Measurements from ENCODE around the gene SLC2A4RG. TPM values are rescaled to one million over a fixed set of nuclear protein-coding genes. Genes with fewer than 3 reads are reported as not detected.

Gene SLC2A4RG
- polyA plus RNA-seq, 1 of the 3 experiments (the other 2 are of a cell fraction), result 90.9 TPM

DNA sequence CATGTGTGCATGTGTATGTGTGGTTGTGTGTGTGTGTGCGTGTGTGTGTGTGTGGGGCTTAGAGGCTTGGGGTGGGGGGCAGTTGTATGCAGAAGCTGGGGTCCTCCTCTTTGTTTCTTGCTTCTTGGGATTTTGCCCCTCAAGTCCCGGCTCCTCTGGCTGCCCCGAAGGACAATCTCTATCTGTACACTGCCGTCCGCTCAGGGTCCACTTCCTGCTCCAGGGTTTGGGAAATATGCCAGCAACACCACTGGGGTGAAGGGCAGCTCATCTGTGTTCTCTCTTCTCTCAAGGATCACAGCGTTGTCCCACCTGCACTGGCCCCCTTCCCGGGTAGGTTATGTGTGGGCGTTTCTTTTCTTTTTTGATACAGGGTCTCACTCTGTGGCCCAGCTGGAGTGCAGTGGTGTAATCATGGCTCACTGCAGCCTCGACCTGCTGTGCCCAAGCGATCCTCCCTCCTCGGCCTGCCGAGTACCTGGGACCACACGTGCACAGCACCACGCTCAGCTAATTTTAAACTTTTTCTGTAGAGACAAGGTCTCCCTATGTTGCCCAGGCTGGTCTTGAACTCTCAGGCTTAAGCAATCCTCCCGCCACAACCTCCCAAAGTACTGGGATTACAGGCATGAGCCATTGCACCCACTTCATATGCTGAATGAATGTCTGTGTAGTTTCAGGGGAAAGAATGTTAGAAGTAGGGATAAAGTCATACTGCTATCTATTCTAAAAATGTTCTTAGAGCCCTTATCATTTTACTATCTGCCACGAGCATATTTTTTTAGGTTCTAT lies 25.7 kb downstream of the SLC2A4RG start:
- no peaks in the 10 kb centered on the region for H3K27me3 ChIP-seq (ENCODE audit: insufficient read depth)
- H3K4me3 ChIP-seq (ENCODE audit: low read depth in 2 of 2, low read length in 1 of 2), result no peak overlapping the region
- no peak for DNase-seq
- 73% methylated on average over 15 of the region's 16 CpGs for WGBS (ENCODE audit: low lambda C conversion rate)
- no peaks in the 10 kb centered on the region for H3K4me1 ChIP-seq (ENCODE audit: control insufficient read depth in 1 of 2, insufficient read depth in 2 of 2, low read depth in 1 of 2, low read length in 1 of 2)
- no peaks in the 10 kb centered on the region for H3K36me3 ChIP-seq (replicated peaks in 1 of 2; ENCODE audit: control insufficient read depth in 1 of 2, insufficient read depth in 2 of 2, low read length in 1 of 2)
- H3K9ac ChIP-seq, result no peak overlapping the region
- no peaks in the 10 kb centered on the region for H3K9me3 ChIP-seq
- ChIA-PET CTCF (interaction anchor here (1.5 to 10.0 kb wide), 2 partner anchors 9 to 208 kb away, joined by 5 to 68 read pairs; no protein-coding TSS in a partner anchor), POLR2A (no interaction called here)
- no peak overlapping the region for H3K27ac ChIP-seq (ENCODE audit: low read depth in 2 of 2, low read length in 1 of 2)
- H4K20me1 ChIP-seq (ENCODE audit: insufficient read depth), result no peaks in the 10 kb centered on the region
- H3K4me2 ChIP-seq, result no peak overlapping the region
- H3K9me2 ChIP-seq, result no peaks in the 10 kb centered on the region
- no peak for TF ChIP-seq POLR2AphosphoS5 (IDR thresholded peaks at IDR 0.05; ENCODE audit: low read depth, low read length)
- H3K79me2 ChIP-seq (ENCODE audit: insufficient read depth), result no peaks in the 10 kb centered on the region
- H2AFZ ChIP-seq (ENCODE audit: low read depth), result no peak overlapping the region
- H3F3A ChIP-seq (replicated peaks; ENCODE audit: insufficient read depth), result no peaks in the 10 kb centered on the region

DNA sequence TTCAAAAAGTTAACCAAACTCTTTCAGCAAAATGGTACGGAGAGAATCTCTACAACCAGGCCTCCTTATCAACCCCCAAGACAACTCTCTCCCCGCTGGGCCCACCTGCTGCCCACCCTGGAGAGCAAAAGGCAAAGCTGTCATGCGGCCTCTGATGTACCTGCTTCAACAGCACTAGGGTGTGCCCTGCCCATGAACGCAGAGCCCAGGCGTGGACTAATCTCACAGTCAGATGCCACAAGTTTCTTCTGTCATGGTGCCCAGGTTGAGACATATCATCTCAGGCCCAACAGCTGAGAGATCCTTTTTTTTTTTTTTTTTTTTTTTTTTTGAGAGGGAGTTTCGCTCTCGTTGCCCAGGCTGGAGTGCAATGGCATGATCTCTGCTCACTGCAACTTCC lies 26.3 kb downstream of the SLC2A4RG start:
- Histone ChIP-seq H3K4me1 (ENCODE audit: control insufficient read depth in 1 of 2, insufficient read depth in 2 of 2, low read depth in 1 of 2, low read length in 1 of 2) (no peaks in the 10 kb centered on the region), H3K4me2 (no peak overlapping the region), H3K36me3 (replicated peaks in 1 of 2; ENCODE audit: control insufficient read depth in 1 of 2, insufficient read depth in 2 of 2, low read length in 1 of 2) (no peaks in the 10 kb centered on the region), H4K20me1 (ENCODE audit: insufficient read depth) (no peaks in the 10 kb centered on the region), H3F3A (replicated peaks; ENCODE audit: insufficient read depth) (no peaks in the 10 kb centered on the region), H3K79me2 (ENCODE audit: insufficient read depth) (no peaks in the 10 kb centered on the region), H3K4me3 (ENCODE audit: low read depth in 2 of 2, low read length in 1 of 2) (no peak overlapping the region), H3K9me3 (no peaks in the 10 kb centered on the region), H3K9me2 (no peaks in the 10 kb centered on the region), H3K27ac (ENCODE audit: low read depth in 2 of 2, low read length in 1 of 2) (no peak overlapping the region), H3K9ac (no peak overlapping the region), H3K27me3 (ENCODE audit: insufficient read depth) (no peaks in the 10 kb centered on the region), H2AFZ (ENCODE audit: low read depth) (no peak overlapping the region)
- no peak for TF ChIP-seq EP300 (IDR thresholded peaks at IDR 0.05; ENCODE audit: borderline replicate concordance in 1 of 2, low read depth in 1 of 2, low read length in 1 of 2)
- TF ChIP-seq GABPA (IDR thresholded peaks at IDR 0.05; ENCODE audit: low read depth), result no peak
- TF ChIP-seq MXI1 (IDR thresholded peaks at IDR 0.05; ENCODE audit: low read depth, low read length), result no peak
- TF ChIP-seq POLR2AphosphoS5 (IDR thresholded peaks at IDR 0.05; ENCODE audit: low read depth, low read length), result no peak
- TF ChIP-seq RCOR1 (IDR thresholded peaks at IDR 0.05; ENCODE audit: low read length), result no peak
- POLR2A ChIA-PET, result no interaction called here
- no peak for DNase-seq
- 85% methylated on average over 7 of the region's 7 CpGs for WGBS (ENCODE audit: low lambda C conversion rate)
- CTCF ChIA-PET, result interaction anchor here (1.5 to 10.0 kb wide), 2 partner anchors 9 to 208 kb away, joined by 5 to 68 read pairs; no protein-coding TSS in a partner anchor

DNA sequence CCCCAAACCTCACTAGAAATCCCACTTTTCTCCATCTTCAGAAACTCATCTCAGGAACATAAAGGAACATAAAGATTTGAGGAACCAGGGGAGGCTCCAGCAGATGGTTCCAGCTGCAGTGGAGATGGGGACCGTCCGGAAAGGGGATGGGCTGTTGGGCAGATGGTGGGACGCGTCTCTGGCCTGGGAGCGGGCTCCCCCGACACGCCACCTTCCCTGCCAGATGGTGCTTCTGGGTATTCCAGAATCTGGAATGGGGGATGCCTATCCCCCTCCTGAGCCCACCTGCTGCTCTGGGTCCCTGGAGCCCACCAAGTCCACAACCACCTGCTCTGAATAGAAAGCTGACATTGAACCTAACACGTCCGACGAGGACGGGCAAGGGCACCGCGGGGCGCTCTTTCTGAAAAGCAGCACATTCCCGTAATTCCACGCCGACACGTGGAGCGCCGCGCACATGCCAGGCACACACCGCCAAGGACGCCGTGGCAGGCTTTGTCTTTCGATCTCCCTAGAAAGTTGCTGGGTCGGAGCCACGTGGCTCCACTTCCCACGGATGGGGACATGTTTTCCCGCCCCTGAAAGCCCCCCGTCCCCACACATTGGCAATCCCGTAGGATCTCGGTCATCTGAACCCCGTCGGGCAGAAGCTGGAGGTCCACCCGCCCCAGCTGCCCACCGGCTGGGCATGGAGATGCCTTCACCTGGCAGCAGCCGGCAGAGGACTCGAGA lies 27.3 kb downstream of the SLC2A4RG start:
- Histone ChIP-seq H2AFZ (ENCODE audit: low read depth) (no peak overlapping the region), H3K4me1 (ENCODE audit: control insufficient read depth in 1 of 2, insufficient read depth in 2 of 2, low read depth in 1 of 2, low read length in 1 of 2) (no peaks in the 10 kb centered on the region), H3K9ac (no peak overlapping the region), H3K9me2 (no peaks in the 10 kb centered on the region), H3K4me3 (ENCODE audit: low read depth in 2 of 2, low read length in 1 of 2) (no peak overlapping the region), H3K4me2 (no peak overlapping the region), H3K9me3 (no peaks in the 10 kb centered on the region), H3K79me2 (ENCODE audit: insufficient read depth) (no peaks in the 10 kb centered on the region), H3K27me3 (ENCODE audit: insufficient read depth) (no peaks in the 10 kb centered on the region), H4K20me1 (ENCODE audit: insufficient read depth) (no peaks in the 10 kb centered on the region), H3K36me3 (replicated peaks in 1 of 2; ENCODE audit: control insufficient read depth in 1 of 2, insufficient read depth in 2 of 2, low read length in 1 of 2) (no peaks in the 10 kb centered on the region), H3K27ac (ENCODE audit: low read depth in 2 of 2, low read length in 1 of 2) (no peak overlapping the region), H3F3A (replicated peaks; ENCODE audit: insufficient read depth) (no peaks in the 10 kb centered on the region)
- TF ChIP-seq NRF1 (IDR thresholded peaks at IDR 0.05; ENCODE audit: low read depth, low read length) (no peak), ELF1 (IDR thresholded peaks at IDR 0.05) (no peak), EP300 (IDR thresholded peaks at IDR 0.05; ENCODE audit: borderline replicate concordance in 1 of 2, low read depth in 1 of 2, low read length in 1 of 2) (no peak), TEAD4 (IDR thresholded peaks at IDR 0.05; ENCODE audit: borderline replicate concordance, insufficient read depth) (no peak), GABPA (IDR thresholded peaks at IDR 0.05; ENCODE audit: low read depth) (no peak), FOXJ3 (CRISPR knock-in tag; IDR thresholded peaks at IDR 0.05) (no peak)
- no peak for DNase-seq
- ChIA-PET POLR2A (no interaction called here), CTCF (interaction anchor here (1.5 to 10.0 kb wide), 2 partner anchors 8 to 207 kb away, joined by 5 to 68 read pairs; no protein-coding TSS in a partner anchor)
- WGBS (ENCODE audit: low lambda C conversion rate), result 84% methylated on average over 32 of the region's 38 CpGs

All from SK-N-SH (cell line).